ENCODE data around the gene SPATC1L. TPM values are rescaled to one million over a fixed set of nuclear protein-coding genes. Genes with fewer than 3 reads are reported as not detected.

SPATC1L gene
- total RNA-seq, 1 experiment from 2014 or later, result 4.3 TPM

DNA sequence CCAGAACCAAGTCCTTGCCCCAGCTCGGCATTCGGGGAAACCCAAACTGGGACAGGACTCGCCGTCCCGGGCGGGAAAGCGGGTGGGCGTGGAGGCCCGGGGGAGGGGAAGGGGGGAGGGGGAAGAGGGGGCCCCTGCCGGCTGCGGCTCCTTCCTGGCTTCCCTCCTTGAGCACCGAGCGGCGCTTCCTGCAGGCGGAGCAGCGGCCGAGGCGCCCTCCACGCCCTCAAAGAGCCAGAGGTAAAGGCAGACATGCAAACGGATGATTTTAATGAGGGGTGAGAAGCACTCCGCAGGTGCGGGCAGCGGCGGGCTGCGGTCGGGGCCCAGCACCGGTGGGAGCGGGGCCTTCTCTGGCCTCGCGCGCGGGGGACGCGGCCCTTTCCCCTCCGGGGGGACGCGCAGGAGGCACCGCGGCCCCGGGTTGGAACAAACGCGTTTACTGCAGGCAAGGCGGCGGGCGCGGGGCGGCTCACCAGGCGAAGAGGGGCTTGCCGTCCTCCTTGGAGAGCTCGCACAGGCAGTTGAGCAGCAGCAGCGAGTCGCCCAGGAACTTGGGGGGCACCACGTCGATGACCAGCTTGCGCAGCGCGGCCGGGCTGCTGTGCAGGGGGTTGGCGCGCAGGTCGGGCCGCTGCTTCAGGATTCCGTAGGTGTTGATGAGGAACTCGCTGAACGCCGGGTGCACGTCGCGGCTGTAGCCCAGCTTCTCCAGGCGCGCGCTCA is 23.2 kb downstream of the SPATC1L start:
- Histone ChIP-seq H3K4me3 (no peak overlapping the region), H3K27ac (no peak overlapping the region), H3K4me1 (replicated peaks) (no peaks in the 10 kb centered on the region), H3K9me3 (replicated peaks) (no peaks in the 10 kb centered on the region), H3K36me3 (no peaks in the 10 kb centered on the region), H3K27me3 (replicated peaks) (peaks cover 25% of the 10 kb centered on the region)
- DNase-seq (ENCODE audit: low read depth in 1 of 2, low spot score in 2 of 2), result no peak

DNA sequence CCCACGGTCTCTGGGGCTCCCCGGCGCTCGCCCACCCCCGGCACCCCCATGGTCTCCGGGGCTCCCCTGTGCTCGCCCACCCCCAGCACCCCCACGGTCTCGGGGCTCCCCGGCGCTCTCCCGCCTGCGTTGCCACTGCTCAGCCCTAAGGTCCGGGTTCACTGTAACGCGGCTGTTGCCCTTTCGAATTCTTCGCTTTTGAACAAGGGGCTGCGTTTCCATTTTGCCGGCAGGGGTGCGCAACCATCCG is 23.7 kb downstream of the SPATC1L start:
- Histone ChIP-seq H3K9me3 (replicated peaks) (no peaks in the 10 kb centered on the region), H3K27me3 (replicated peaks) (peaks cover 25% of the 10 kb centered on the region)

DNA sequence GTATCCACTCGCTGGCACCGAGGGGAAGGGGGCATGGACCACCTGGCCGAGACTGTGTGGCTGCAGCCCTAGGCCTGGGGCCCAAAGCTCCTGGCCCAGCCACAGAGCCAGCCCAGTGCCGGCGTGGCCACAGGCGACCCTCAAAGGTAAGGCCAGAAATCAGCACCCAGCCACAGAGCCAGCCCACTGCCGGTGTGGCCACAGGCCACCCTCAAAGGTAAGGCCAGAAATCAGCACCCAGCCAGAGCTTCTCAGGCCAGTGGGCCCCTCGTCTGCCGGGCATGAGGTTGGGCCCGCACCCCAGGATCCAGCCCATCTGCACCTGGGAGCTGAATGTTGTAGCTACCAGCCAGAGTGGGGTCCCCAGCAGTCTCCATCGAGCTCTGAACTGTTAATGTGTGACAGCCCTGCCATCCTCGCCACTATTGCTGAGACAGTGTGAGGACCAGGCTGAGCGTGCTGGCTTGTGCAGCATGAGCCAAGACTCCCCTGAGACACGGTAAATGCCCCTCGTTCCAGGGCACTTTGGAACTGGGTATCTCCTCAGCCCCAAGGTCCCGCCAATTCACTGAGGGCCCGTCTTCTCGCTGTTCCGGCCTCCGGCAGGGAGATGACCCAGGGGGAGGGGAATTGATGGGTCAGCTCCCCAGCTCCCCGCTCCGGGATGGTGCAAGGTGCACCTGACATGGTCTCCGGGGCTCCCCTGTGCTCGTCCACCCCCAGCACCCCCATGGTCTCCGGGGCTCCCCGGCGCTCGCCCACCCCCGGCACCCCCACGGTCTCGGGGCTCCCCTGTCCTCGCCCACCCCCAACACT is 24.2 kb downstream of the SPATC1L start:
- no peaks in the 10 kb centered on the region for H3K4me1 ChIP-seq (replicated peaks)
- H3K36me3 ChIP-seq, result no peaks in the 10 kb centered on the region
- H3K9me3 ChIP-seq (replicated peaks), result no peaks in the 10 kb centered on the region
- peak in 1 of 2 experiments; percentile 37 for DNase-seq (ENCODE audit: low read depth in 1 of 2, low spot score in 2 of 2)
- no peak overlapping the region for H3K27ac ChIP-seq
- H3K4me3 ChIP-seq, result no peak overlapping the region
- H3K27me3 ChIP-seq (replicated peaks), result peaks cover 25% of the 10 kb centered on the region

More for the DNA sequence above, 23.7 kb downstream of the SPATC1L start:
- Histone ChIP-seq H3K27ac (no peak overlapping the region), H3K4me1 (replicated peaks) (no peaks in the 10 kb centered on the region), H3K4me3 (no peak overlapping the region), H3K36me3 (no peaks in the 10 kb centered on the region)
- no peak for DNase-seq (ENCODE audit: low read depth in 1 of 2, low spot score in 2 of 2)

DNA sequence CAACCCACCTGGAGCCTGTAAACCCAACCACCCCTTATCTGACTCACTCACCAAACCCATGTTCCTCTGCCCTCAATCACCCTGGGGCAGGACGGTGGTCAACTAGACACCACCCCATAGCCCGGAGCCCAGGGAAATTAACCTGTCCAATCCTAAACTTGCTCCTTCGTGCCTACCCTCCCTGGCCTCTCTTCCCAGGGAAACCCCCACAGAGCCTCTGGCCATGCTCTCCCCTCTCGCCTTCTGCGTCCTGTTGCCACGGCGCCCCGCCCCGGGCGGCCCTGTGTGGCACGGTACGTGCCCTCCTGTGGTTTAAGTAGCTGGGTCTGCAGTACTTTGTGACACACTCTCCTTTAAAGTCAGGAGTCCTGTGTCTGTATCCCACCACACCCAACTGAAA is 24.9 kb downstream of the SPATC1L start:
- peaks cover 25% of the 10 kb centered on the region for H3K27me3 ChIP-seq (replicated peaks)
- H3K27ac ChIP-seq, result no peak overlapping the region
- DNase-seq (ENCODE audit: low read depth in 1 of 2, low spot score in 2 of 2), result no peak
- no peaks in the 10 kb centered on the region for H3K4me1 ChIP-seq (replicated peaks)
- H3K9me3 ChIP-seq (replicated peaks), result no peaks in the 10 kb centered on the region
- no peak overlapping the region for H3K4me3 ChIP-seq
- no peaks in the 10 kb centered on the region for H3K36me3 ChIP-seq

DNA sequence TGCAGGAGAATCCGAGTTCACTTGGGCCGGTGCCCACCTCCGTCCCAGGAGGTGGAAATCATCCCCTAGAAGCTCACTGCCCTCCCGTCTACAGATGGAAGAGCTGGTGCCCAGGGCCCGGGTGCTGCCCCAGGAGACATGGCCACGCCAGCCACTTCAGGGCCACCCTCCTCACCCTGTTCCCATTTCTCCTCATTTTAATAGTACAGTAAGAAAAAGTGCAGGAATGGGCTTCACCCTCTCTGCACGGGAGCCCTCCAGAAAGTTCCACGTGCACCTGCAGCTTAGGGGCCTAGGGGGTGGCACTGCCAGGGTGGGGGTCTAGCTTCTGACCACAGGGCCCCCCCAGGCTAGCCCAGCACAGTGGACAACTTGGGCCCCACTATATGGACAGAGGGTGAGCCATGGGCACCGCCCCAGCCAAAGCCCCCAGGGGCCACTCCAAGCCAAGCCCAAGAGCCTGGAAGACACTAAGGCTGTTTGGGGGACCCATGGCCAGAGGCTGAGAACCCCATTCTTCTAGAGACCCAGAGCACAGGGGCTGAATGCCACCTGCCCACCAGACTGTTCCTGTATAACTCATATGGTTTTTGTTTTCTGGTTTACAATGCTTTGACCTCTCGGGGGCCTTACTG is 25.5 kb downstream of the SPATC1L start:
- H3K27me3 ChIP-seq (replicated peaks), result peaks cover 25% of the 10 kb centered on the region
- H3K9me3 ChIP-seq (replicated peaks), result no peaks in the 10 kb centered on the region
- no peak for DNase-seq (ENCODE audit: low read depth in 1 of 2, low spot score in 2 of 2)
- H3K4me1 ChIP-seq (replicated peaks), result no peaks in the 10 kb centered on the region
- no peaks in the 10 kb centered on the region for H3K36me3 ChIP-seq
- H3K27ac ChIP-seq, result no peak overlapping the region
- no peak overlapping the region for H3K4me3 ChIP-seq

DNA sequence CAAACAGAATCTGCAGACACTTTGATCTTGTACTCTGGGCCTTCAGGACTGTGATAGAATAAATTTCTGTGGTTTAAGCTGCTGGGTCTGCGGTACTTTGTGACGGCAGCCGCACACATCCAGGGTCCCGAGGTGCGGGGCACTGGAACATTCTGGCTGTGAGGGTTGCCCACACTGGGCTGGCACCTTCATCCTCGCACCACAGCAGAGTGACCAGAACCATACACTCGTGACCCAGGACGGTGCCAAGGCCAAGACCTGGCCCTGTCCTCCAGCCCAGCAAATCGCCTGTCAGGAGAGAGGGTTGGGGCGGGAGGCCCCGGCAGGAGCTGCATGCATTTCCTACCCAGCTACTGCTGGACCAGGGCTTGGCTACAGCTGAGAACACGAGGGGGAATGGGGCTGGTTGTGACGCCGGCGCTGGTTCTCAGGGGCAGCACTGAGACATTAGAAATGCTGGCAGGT is 26.2 kb downstream of the SPATC1L start:
- Histone ChIP-seq H3K9me3 (replicated peaks) (no peaks in the 10 kb centered on the region), H3K4me3 (no peak overlapping the region), H3K27ac (no peak overlapping the region), H3K36me3 (no peaks in the 10 kb centered on the region), H3K4me1 (replicated peaks) (peaks cover 7% of the 10 kb centered on the region), H3K27me3 (replicated peaks) (peaks cover 17% of the 10 kb centered on the region)
- no peak for DNase-seq (ENCODE audit: low read depth in 1 of 2, low spot score in 2 of 2)

DNA sequence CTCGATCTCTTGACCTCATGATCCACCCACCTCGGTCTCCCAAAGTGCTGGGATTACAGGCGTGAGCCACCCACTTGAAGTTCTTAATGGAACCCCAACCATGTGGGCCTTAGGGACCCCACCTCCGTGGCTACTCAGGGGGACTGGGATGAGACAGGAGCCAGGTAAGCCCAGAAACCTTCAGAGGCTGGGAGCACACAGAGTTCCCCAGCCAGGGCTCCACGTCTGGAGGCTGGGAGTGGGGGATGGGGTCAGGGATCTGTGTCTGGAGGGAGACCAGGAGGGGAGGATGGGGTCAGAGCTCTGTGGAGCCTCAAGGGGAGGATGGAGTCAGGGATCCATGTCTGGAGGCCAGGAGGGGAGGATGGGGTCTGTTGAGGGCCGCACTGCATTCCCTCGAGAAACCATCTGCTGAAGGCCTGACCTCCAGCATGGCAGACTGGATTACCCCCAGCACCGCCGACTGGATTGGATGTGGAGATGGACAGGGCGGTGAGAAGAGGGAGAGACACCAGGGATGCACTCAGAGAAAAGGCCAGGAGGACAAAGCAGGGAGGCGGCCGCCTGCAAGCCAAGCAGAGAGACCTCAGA is 26.8 kb downstream of the SPATC1L start:
- Histone ChIP-seq H3K4me3 (no peak overlapping the region), H3K9me3 (replicated peaks) (no peaks in the 10 kb centered on the region), H3K27ac (no peak overlapping the region), H3K36me3 (no peaks in the 10 kb centered on the region), H3K4me1 (replicated peaks) (peaks cover 7% of the 10 kb centered on the region), H3K27me3 (replicated peaks) (peaks cover 12% of the 10 kb centered on the region)
- DNase-seq (ENCODE audit: low read depth in 1 of 2, low spot score in 2 of 2), result no peak

DNA sequence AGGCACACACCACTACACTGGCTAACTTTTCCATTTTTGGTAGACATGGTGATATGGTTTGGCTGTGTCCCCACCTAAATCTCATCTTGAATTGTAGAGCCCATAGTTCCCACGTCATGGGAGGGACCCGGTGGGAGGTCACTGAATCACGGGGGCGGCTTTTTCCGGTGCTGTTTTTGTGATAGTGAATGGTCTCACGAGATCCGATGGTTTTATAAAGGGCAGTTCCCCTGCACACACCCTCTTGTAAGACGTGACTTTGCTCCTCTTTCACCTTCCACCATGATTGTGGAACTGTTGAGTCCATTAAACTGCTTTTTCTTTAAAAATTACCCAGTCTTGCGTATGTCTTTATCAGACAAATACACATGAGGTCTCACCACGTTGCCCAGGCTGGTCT is 27.6 kb downstream of the SPATC1L start:
- Histone ChIP-seq H3K27ac (no peak overlapping the region), H3K4me1 (replicated peaks) (peaks cover 7% of the 10 kb centered on the region), H3K36me3 (no peaks in the 10 kb centered on the region), H3K4me3 (no peak overlapping the region), H3K27me3 (replicated peaks) (peaks cover 7% of the 10 kb centered on the region), H3K9me3 (replicated peaks) (no peaks in the 10 kb centered on the region)
- DNase-seq (ENCODE audit: low read depth in 1 of 2, low spot score in 2 of 2), result no peak

DNA sequence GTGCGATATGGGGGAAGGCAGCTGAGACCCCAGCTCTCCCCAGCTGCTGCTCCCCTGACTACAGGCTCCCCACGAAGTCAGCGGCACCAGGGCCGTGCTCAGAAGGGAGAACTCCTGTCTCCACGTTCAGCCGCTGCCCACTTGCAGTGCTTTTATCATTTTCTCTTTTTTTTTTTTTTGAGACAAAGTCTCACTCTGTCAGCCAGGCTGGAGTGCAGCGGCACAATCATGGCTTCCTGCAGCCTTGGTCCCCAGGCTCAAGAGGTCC is 27.9 kb downstream of the SPATC1L start:
- no peaks in the 10 kb centered on the region for H3K36me3 ChIP-seq
- peaks cover 7% of the 10 kb centered on the region for H3K4me1 ChIP-seq (replicated peaks)

DNA sequence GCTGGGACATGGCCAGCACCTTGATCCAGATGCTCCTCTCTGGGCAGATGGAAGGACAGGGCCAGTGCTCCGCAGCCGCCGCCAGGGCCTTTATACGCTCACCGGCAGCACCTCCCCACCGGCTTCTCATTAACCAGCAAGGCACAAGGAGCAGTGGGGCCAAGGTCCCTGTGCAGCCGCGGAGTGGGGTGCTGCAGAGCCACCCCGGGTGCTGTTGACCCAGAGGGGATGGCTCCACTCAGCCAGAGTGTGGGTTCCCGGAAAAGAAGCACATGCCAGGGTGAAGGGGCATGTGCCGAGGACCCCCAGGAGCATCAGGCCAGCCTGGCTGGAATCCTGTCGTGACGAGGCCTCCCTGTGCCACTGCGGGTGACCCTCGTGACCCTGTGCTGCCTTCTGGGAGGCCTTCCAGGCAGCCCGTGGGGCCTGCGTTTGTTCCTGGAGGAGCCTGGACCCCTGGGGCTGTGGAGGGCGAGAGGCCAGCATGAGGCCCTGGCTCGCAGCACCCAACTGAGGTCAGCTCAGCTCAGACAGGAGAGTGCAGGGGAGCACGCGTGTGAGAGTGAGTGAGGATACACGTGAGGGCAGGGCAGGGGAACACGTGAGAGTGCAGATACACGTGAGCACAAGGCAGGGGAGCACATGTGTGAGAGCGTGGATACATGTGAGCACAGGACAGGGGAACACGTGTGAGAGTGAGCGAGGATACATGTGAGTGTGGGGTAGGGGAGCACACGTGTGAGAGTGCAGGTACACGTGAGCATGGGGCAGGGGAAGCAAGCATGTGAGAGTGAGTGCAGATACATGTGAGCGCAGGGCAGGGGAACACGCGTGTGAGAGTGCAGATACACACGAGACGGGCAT is 28.5 kb downstream of the SPATC1L start, which contains the start of gene FTCD:
Gene FTCD, minus strand, starts transcription at position 66 of the 864 bp plus-strand sequence. Its CDS starts 56 bp downstream, at position 10.
- no peaks in the 10 kb centered on the region for H3K9me3 ChIP-seq (replicated peaks)
- H3K27me3 ChIP-seq (replicated peaks), result no peaks in the 10 kb centered on the region
- H3K4me3 ChIP-seq, result no peak within 1 kb of the TSS
- no peaks in the 10 kb centered on the region for H3K36me3 ChIP-seq
- peaks cover 7% of the 10 kb centered on the region for H3K4me1 ChIP-seq (replicated peaks)
- DNase-seq (ENCODE audit: low read depth in 1 of 2, low spot score in 2 of 2), result peak in 1 of 2 experiments; percentile 38
- H3K27ac ChIP-seq, result no peak within 1 kb of the TSS

More for the DNA sequence above, 27.9 kb downstream of the SPATC1L start:
- Histone ChIP-seq H3K27me3 (replicated peaks) (peaks cover 3% of the 10 kb centered on the region), H3K9me3 (replicated peaks) (no peaks in the 10 kb centered on the region), H3K27ac (no peak overlapping the region), H3K4me3 (no peak overlapping the region)
- no peak for DNase-seq (ENCODE audit: low read depth in 1 of 2, low spot score in 2 of 2)

DNA sequence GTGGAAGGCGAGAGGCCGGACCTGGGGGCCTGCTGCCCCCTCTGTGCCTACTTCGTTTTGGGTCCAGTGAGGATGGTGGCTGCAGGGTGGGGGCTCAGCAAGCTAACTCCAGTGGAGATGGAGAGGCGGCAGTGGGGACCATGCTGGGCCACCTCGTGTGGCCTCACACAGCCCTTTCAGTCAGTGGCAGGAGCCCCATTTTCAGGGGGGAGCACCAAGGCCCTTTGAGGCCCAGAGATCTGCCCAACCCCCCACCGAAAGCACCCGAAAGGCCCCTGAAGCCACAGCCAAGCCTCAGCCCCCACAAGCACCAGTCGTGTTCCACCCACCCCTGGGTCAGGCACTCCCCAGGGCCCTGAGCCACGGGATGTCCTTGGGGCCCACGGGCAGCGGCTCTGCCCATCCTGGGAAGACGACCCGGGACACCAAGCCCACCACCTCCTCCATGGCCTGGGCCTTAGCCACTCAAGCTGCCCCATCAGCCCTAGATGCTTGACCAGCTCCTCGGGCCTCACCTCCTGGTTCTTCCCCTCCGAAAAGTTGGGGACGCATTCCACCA is 29.2 kb downstream of the SPATC1L start:
- Histone ChIP-seq H3K4me1 (replicated peaks) (peaks cover 7% of the 10 kb centered on the region), H3K36me3 (no peaks in the 10 kb centered on the region), H3K27ac (no peak overlapping the region), H3K9me3 (replicated peaks) (no peaks in the 10 kb centered on the region), H3K27me3 (replicated peaks) (no peaks in the 10 kb centered on the region), H3K4me3 (no peak overlapping the region)
- DNase-seq (ENCODE audit: low read depth in 1 of 2, low spot score in 2 of 2), result no peak

DNA sequence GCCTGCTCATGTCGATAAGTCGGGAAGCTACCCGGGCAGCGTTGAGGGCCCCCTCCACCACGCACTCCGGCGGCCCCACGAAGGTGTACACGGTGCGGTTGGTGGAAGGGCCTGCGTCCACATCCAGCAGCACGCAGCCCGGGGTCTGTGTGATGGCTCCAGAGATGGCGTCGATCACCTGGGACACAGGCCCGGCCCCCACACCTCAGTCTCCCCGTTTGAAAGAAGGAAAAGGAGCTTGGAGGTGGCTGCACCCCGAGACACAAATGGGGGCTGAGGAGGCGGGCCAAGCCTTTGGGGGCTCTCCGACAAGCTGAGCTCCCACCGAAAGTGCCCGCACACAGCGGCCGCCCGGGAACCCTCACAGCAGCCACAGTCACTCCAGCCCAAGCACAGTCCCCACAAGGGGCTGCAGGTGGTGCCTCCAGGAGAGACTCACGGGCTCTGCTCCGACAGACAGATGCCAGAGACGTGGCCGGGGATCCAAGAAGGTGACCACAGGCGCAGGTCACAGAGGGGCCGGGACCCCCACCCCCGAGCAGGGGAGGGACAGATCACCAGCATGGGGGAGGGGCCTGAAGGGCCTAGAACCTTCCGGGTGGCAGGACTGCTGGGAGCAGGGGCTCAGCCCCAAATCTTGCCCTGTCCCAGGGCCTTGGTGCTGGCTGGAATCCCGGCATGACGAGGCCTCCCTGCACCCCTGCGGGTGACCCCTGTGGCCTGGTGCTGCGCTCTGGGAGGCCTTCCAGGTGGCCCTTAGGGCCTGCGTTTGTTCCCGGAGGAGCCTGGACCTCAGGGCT is 29.9 kb downstream of the SPATC1L start:
- peak in 1 of 2 experiments; percentile 44 for DNase-seq (ENCODE audit: low read depth in 1 of 2, low spot score in 2 of 2)
- no peaks in the 10 kb centered on the region for H3K36me3 ChIP-seq
- H3K27me3 ChIP-seq (replicated peaks), result no peaks in the 10 kb centered on the region
- H3K4me1 ChIP-seq (replicated peaks), result peaks cover 7% of the 10 kb centered on the region
- H3K27ac ChIP-seq, result no peak overlapping the region
- H3K4me3 ChIP-seq, result no peak overlapping the region
- no peaks in the 10 kb centered on the region for H3K9me3 ChIP-seq (replicated peaks)

Measured in SJSA1 (cell line).